Brain microvascular endothelial cell (primary cell): ENCODE results near the gene B3GNT5.

Experiments
- DNase-seq: peaks from one replicate; pipeline ENCODE4 v3.0.0-alpha.2; 2020
- H3K27ac ChIP-seq: fragments of 250-450 bp; sonication (Bioruptor Pico); 2 replicates; pipeline ENCODE4 v1.5.1; 2020; ENCODE audit warnings: mild to moderate bottlenecking, moderate library complexity
- H3K27me3 ChIP-seq: fragments of 250-450 bp; sonication (Bioruptor Pico); replicated peaks from 2 replicates; pipeline ENCODE4 v1.5.1; 2020; ENCODE audit warnings: mild to moderate bottlenecking
- H3K36me3 ChIP-seq: fragments of 250-450 bp; sonication (Bioruptor Pico); replicated peaks from 2 replicates; pipeline ENCODE4 v1.5.1; 2020; ENCODE audit warnings: mild to moderate bottlenecking
- H3K4me3 ChIP-seq: 2 replicates; pipeline ENCODE4 v1.5.1; 2011; ENCODE audit warnings: low read depth, mild to moderate bottlenecking, control low read depth, low read length, moderate library complexity
- in situ Hi-C: cut with HindIII; loops from 2 replicates; pipeline ENCODE4 v1.10.0; 2017; ENCODE audit warnings: low sequenced_read_pairs, low pct_ligation_motif_present
- TF ChIP-seq, protein P1 (sequence below): IDR thresholded peaks from 2 replicates; pipeline ENCODE4 v1.5.1; 2011; ENCODE audit warnings: low read depth, mild to moderate bottlenecking, moderate library complexity, low read length, control low read depth, inconsistent platforms; ENCODE audit errors: missing control alignments

B3GNT5 gene

GRCh38 chr3:183291497-183292031, 38.5 kb downstream of the B3GNT5 start:
- Histone ChIP-seq H3K27me3 (no peaks in the 10 kb centered on the region), H3K36me3 (peaks cover 6% of the 10 kb centered on the region), H3K27ac (peak overlapping the region; percentile 57), H3K4me3 (no peak overlapping the region)
- in situ Hi-C loops: no loop called here
- TF ChIP-seq, protein P1, sequence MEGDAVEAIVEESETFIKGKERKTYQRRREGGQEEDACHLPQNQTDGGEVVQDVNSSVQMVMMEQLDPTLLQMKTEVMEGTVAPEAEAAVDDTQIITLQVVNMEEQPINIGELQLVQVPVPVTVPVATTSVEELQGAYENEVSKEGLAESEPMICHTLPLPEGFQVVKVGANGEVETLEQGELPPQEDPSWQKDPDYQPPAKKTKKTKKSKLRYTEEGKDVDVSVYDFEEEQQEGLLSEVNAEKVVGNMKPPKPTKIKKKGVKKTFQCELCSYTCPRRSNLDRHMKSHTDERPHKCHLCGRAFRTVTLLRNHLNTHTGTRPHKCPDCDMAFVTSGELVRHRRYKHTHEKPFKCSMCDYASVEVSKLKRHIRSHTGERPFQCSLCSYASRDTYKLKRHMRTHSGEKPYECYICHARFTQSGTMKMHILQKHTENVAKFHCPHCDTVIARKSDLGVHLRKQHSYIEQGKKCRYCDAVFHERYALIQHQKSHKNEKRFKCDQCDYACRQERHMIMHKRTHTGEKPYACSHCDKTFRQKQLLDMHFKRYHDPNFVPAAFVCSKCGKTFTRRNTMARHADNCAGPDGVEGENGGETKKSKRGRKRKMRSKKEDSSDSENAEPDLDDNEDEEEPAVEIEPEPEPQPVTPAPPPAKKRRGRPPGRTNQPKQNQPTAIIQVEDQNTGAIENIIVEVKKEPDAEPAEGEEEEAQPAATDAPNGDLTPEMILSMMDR: no peak
- DNase-seq: no peak

- in situ Hi-C loops: no loop called here
- H3K27me3 ChIP-seq: no peaks in the 10 kb centered on the region
Observed at GRCh38 chr3:183293966-183294365, 40.9 kb downstream of the B3GNT5 start.

DNA sequence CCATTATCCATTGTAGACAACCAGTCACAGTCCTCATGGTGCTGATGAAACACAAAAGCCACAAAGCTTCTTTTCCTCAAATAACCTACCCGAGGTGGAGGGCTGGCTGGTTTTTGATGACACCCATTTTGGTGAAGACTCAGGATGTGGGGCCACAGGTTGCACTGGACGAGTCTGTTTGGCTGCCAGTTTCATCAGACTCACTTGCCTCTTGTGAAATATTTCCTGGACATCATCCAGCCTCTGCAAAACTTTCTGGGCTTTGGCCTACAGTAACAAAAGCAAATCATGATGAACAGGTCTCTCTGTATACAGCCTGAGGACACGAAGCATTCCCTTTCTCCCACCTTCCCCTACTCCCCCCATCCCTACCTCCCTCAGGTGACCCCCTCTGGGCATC, 42.2 kb downstream of the B3GNT5 start:
- Histone ChIP-seq H3K27me3 (no peaks in the 10 kb centered on the region), H3K4me3 (no peak overlapping the region), H3K27ac (peak overlapping the region; percentile 42), H3K36me3 (peaks cover 10% of the 10 kb centered on the region)
- DNase-seq: peak; percentile 85
- in situ Hi-C loops: no loop called here
- TF ChIP-seq, protein P1: no peak

More at GRCh38 chr3:183293966-183294365, 40.9 kb downstream of the B3GNT5 start:
- DNase-seq: no peak
- Histone ChIP-seq H3K27ac (no peak overlapping the region), H3K36me3 (peaks cover 10% of the 10 kb centered on the region), H3K4me3 (no peak overlapping the region)
- TF ChIP-seq, protein P1: no peak

DNA sequence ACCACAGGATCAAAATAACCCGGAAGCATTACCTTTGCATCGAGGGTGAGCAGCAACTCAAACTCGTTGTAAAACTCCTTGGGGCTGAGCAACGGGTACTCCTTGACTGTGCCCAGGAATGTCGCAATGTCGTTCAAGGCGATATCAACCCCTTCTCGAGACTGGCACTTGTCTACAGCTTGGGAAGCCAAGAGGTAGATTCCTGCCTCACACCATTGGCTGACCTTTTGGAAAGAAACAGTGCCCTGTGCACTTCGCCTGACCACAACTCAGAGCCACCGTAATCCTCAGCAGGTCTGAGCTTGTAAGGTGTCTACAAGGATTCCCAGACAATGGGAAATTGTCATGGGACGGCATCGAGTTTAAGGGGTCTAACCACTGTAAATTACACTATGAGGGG, 43.9 kb downstream of the B3GNT5 start:
- TF ChIP-seq, protein P1: no peak
- Histone ChIP-seq H3K27ac (no peak overlapping the region), H3K4me3 (no peak overlapping the region), H3K27me3 (no peaks in the 10 kb centered on the region), H3K36me3 (peaks cover 10% of the 10 kb centered on the region)
- in situ Hi-C loops: no loop called here
- DNase-seq: no peak

DNA sequence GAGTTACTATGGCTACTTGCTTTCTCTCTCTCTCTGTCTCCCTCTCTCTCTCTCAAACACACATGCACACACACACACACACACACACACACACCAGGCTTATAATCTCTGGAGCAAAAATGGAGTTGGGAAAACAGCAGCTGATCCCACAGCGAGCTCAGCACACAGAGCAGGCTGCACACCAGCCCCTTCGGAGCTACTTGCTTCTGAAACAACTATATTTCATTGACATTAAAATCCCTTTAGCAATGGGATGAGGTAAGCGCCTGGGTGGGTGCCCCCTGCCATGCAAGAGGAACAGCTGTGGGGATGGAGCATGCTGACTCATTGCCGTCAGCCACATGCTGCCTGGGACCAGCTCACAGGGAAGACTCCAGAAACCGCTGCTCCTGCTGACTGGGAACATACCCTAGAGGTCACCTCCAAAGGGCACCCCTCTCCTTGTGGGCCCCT, 45.7 kb downstream of the B3GNT5 start:
- TF ChIP-seq, protein P1: no peak
- H3K27ac ChIP-seq: peak overlapping the region; percentile 62
- in situ Hi-C loops: no loop called here
- H3K36me3 ChIP-seq: peaks cover 10% of the 10 kb centered on the region
- H3K4me3 ChIP-seq: no peak overlapping the region
- no peaks in the 10 kb centered on the region for H3K27me3 ChIP-seq
- peak; percentile 95 for DNase-seq

- no peak for DNase-seq
- Histone ChIP-seq H3K36me3 (peaks cover 10% of the 10 kb centered on the region), H3K4me3 (no peak overlapping the region), H3K27me3 (no peaks in the 10 kb centered on the region), H3K27ac (no peak overlapping the region)
- in situ Hi-C loops: no loop called here
- TF ChIP-seq, protein P1: no peak
Observed at GRCh38 chr3:183299976-183300375, 46.9 kb downstream of the B3GNT5 start.
